ENCODE measurements around the gene NR1H3. TPM values are rescaled to one million over a fixed set of nuclear protein-coding genes. Genes with fewer than 3 reads are reported as not detected.

The NR1H3 gene
- total RNA-seq, 1 experiment from 2014 or later, result 26.3 TPM

DNA sequence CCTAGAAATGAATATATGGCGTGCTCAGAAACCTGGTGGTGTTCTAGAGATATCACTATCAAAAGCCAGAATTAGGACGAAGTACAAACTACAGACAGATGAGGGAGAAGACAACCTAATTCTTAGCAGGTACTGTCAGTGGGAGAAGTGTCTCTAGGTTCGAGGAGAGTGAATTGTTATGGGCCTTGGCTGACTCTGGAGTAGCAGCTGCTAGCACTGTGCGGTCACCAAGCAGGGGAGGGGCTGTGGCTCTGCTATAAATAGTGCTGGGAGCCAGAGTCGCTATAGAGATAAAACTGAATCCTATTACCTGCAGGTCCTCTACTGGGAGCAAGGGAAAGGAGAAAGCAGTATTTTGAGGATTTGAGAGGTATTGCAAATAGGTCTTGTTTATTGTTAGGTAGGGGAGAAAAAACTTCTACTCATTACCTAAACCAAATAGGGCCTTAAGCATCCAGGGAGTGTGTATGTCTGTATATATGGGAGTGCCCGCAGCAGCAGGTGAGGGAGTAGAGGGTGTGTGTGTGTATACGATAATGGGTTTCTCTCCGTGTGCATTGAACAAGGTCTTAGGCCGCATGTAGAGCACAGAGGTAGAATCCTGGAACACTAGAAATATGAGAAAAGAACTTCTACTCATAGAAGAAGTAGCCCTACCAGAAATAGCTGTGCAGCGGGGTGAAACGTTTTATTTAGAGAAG is 14.3 kb downstream of the NR1H3 start:
- Mint-ChIP-seq H3K4me3 (peak overlapping the region; percentile 19 to 87; a peak in 2 of 5 replicates), H3K27me3 (ENCODE audit: low read depth) (no peaks in the 10 kb centered on the region), H3K9me3 (no peaks in the 10 kb centered on the region), H3K4me1 (peaks cover 36 to 45% of the 10 kb centered on the region in 2 experiments), H3K27ac (no peak overlapping the region), H3K36me3 (ENCODE audit: insufficient read depth in 1 of 3, low read depth in 3 of 3) (peaks cover 16 to 30% (median 25%) of the 10 kb centered on the region in 3 experiments; a peak in 6 of 7 replicates)
- Histone ChIP-seq H3K4ac (ENCODE audit: low read depth, low read length) (no peak overlapping the region), H3K79me1 (ENCODE audit: insufficient read depth, low read depth, low read length, poor library complexity, severe bottlenecking) (no peaks in the 10 kb centered on the region), H3K27me3 (ENCODE audit: insufficient read depth, low read length) (no peaks in the 10 kb centered on the region), H2BK20ac (ENCODE audit: low read depth, low read length, poor library complexity, severe bottlenecking) (no peak overlapping the region), H3K27ac (ENCODE audit: insufficient read length, low read depth, low read length) (no peak overlapping the region), H3K14ac (ENCODE audit: insufficient read depth, low read length) (no peak overlapping the region), H3K23me2 (ENCODE audit: insufficient read length, low read depth, low read length, poor library complexity, severe bottlenecking) (peaks cover 13% of the 10 kb centered on the region), H2BK5ac (ENCODE audit: insufficient read length, low read length) (no peak overlapping the region), H3K23ac (ENCODE audit: insufficient read length, low read depth, low read length) (no peak overlapping the region), H3K9me3 (ENCODE audit: control insufficient read depth, low read depth, low read length) (no peaks in the 10 kb centered on the region), H3K4me2 (ENCODE audit: insufficient read depth, insufficient read length, low read length) (no peak overlapping the region), H2AK5ac (ENCODE audit: insufficient read length, low read length) (no peak overlapping the region), H3K18ac (ENCODE audit: insufficient read length, low read depth, low read length) (no peak overlapping the region), H3T11ph (ENCODE audit: low read length) (no peak overlapping the region), H3K79me2 (ENCODE audit: insufficient read depth, low read length) (peaks cover 12% of the 10 kb centered on the region; the same call in 1 of the 2 replicates), H2BK12ac (ENCODE audit: insufficient read length, low read depth, low read length) (no peak overlapping the region), H4K20me1 (ENCODE audit: control insufficient read depth, insufficient read depth, insufficient read length) (no peaks in the 10 kb centered on the region), H3K9ac (ENCODE audit: extremely low read depth, insufficient read length, low read length) (no peak overlapping the region), H2AFZ (ENCODE audit: low read length) (no peak overlapping the region), H2BK15ac (ENCODE audit: low read depth, low read length) (no peak overlapping the region), H4K5ac (ENCODE audit: insufficient read length, low read depth, low read length) (no peak overlapping the region), H3K56ac (ENCODE audit: insufficient read length, low read depth, low read length) (no peak overlapping the region), H3K4me1 (ENCODE audit: insufficient read depth, low read length) (peaks cover 7% of the 10 kb centered on the region; the same call in 1 of the 2 replicates), H4K8ac (replicated peaks; ENCODE audit: insufficient read length, low read depth, low read length) (no peak overlapping the region), H4K91ac (ENCODE audit: insufficient read length, low read depth, low read length) (no peak overlapping the region), H2BK120ac (ENCODE audit: low read depth, low read length, poor library complexity, severe bottlenecking) (no peak overlapping the region)
- TF ChIP-seq, protein P1, sequence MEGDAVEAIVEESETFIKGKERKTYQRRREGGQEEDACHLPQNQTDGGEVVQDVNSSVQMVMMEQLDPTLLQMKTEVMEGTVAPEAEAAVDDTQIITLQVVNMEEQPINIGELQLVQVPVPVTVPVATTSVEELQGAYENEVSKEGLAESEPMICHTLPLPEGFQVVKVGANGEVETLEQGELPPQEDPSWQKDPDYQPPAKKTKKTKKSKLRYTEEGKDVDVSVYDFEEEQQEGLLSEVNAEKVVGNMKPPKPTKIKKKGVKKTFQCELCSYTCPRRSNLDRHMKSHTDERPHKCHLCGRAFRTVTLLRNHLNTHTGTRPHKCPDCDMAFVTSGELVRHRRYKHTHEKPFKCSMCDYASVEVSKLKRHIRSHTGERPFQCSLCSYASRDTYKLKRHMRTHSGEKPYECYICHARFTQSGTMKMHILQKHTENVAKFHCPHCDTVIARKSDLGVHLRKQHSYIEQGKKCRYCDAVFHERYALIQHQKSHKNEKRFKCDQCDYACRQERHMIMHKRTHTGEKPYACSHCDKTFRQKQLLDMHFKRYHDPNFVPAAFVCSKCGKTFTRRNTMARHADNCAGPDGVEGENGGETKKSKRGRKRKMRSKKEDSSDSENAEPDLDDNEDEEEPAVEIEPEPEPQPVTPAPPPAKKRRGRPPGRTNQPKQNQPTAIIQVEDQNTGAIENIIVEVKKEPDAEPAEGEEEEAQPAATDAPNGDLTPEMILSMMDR (conservative IDR thresholded peaks at IDR 0.05), result no peak
- no CpG with 5 or more reads among the region's 11 CpGs for WGBS (ENCODE audit: extremely low coverage, insufficient read length, low lambda C conversion rate)
- DNase-seq, result no peak

Measured in H9 (cell line).